GM06990 (cell line): ENCODE measurements around the gene SLC66A2.

ENCODE experiments used
- DNase-seq: peaks from one replicate; pipeline ENCODE4 v3.0.0-alpha.2; 2011; ENCODE audit not compliant: insufficient read length; ENCODE audit errors: extremely low read depth
- H3K27me3 ChIP-seq: replicated peaks from 2 replicates; pipeline ENCODE4 v1.6.0; 2011; ENCODE audit warnings: low read length; ENCODE audit not compliant: control insufficient read depth, insufficient read depth
- H3K36me3 ChIP-seq: 2 replicates; pipeline ENCODE4 v1.5.1; 2011; ENCODE audit warnings: low read length; ENCODE audit not compliant: control insufficient read depth, insufficient read depth
- H3K4me3 ChIP-seq: replicated peaks from 2 replicates; pipeline ENCODE4 v1.5.1; 2011; ENCODE audit warnings: low read depth, mild to moderate bottlenecking, control low read depth, low read length
- TF ChIP-seq, protein P1 (sequence below): IDR thresholded peaks from 2 replicates; pipeline ENCODE4 v1.5.1; 2011; ENCODE audit warnings: low read length, control low read depth, mild to moderate bottlenecking, inconsistent platforms; ENCODE audit not compliant: insufficient read depth, poor library complexity, severe bottlenecking

SLC66A2 gene

DNA sequence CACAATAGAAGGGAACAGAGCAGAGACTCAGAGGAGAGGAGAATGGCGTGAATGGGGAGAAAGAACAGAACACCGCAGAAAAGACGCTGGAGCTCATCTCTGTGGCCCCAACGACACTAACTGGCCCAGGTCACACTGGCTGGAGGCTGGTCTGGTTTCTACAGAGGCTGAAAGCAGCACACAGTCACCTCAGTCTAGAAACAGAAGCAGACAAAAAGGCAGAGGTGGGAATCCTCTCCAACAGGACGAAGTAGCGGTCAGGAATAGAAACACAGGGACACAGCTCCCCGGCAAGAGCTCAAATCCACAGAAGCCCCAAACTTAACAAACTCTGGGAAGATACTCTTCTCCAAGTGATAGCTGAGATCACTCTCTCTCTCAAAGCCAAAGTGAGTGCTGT is 9.2 kb downstream of the SLC66A2 start:
- peaks cover 14% of the 10 kb centered on the region for H3K36me3 ChIP-seq
- H3K4me3 ChIP-seq: no peak overlapping the region
- H3K27me3 ChIP-seq: no peaks in the 10 kb centered on the region
- TF ChIP-seq, protein P1, sequence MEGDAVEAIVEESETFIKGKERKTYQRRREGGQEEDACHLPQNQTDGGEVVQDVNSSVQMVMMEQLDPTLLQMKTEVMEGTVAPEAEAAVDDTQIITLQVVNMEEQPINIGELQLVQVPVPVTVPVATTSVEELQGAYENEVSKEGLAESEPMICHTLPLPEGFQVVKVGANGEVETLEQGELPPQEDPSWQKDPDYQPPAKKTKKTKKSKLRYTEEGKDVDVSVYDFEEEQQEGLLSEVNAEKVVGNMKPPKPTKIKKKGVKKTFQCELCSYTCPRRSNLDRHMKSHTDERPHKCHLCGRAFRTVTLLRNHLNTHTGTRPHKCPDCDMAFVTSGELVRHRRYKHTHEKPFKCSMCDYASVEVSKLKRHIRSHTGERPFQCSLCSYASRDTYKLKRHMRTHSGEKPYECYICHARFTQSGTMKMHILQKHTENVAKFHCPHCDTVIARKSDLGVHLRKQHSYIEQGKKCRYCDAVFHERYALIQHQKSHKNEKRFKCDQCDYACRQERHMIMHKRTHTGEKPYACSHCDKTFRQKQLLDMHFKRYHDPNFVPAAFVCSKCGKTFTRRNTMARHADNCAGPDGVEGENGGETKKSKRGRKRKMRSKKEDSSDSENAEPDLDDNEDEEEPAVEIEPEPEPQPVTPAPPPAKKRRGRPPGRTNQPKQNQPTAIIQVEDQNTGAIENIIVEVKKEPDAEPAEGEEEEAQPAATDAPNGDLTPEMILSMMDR: no peak
- no peak for DNase-seq

DNA sequence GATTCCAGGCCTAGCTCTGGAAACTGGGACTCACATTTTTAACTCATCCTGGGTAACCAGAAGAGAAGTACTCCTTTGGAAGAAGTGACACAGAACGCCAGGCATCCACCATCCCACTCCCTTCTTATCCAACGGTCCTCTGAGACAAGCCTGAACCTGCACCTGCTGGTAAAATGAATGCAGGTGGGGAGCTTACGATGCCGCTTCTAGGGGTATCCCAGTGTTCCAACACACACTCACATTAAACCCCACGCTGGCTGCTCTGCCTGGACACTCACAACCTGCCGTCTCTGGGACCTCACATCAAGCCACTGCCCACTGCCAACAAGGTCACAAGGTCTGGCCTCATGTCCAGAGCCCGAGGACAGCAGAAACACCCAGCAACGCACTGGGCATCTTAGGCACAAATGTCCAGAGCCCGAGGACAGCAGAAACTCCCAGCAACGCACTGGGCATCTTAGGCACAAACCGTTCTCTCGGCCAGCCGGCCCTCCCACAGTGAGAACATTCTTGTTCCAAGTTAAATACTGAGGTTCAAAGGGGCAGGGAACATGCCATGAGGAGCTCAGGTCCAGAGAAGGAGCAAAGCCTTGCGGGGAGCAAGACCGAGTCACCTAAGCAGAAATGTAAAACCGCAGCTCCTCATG is 9.9 kb downstream of the SLC66A2 start:
- no peak overlapping the region for H3K4me3 ChIP-seq
- TF ChIP-seq, protein P1: no peak
- no peaks in the 10 kb centered on the region for H3K27me3 ChIP-seq
- peaks cover 16% of the 10 kb centered on the region for H3K36me3 ChIP-seq
- DNase-seq: no peak

DNA sequence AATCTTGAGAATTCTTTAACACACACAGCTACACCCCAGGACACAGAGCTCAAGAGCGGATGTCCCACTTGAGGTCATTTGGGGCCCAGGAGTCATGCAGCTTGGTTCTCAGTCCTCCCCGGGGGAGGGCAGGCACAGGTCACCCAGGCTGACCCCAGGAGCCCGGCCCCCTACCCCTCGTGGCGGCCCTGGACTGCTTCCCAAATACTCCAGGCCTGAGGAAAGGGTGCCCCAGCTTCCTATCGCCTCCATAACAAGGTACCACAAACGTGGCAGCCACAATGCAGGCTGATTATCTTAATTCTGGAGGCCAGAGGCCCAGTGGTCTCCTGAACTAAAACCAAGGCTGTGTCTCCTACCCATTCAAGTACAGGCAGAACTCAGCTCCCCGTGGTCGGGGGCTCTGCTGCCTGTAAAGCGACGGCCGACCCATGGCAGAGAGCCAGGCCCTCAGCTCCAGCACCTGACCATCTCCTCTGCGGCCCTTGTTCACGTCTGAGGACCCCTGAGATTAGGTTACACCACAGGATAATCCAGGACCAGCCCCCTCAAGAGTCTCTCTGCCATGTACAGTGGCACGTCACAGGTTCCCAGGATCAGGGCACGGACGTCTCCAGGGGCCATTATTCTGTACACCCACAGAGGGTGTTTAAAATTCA is 10.5 kb downstream of the SLC66A2 start:
- DNase-seq: no peak
- H3K4me3 ChIP-seq: no peak overlapping the region
- H3K36me3 ChIP-seq: peaks cover 16% of the 10 kb centered on the region
- no peaks in the 10 kb centered on the region for H3K27me3 ChIP-seq
- TF ChIP-seq, protein P1: no peak

DNA sequence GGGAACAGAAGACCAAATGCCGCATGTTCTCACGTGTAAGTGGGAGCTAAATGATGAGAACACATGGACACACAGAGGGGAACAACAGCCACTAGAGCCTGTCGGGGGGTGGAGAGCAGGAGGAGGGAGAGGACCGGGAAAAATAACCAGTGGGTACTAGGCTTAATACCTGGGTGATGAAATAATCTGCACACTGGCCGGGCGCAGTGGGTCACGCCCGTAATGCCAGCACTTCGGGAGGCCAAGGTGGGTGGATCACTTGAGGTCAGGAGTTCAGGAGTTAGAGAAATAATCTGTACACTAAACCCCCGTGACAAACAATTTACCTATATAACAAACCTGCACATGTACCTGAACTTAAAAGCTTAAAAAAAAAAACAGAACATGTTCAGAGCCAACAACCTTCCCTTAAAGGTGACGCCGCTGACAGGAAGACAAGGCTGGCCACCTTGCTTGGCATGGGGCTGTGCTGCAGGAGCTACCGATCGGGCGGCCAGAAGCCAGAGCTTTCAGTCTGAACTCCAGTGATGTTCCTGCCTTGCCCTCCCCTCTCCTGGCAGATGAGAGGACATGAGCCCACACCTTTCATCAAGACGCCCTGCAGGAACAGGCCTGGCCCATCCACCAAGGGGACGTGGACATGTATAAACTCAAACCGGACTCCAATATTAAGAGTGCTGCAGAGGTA is 11.2 kb downstream of the SLC66A2 start:
- Histone ChIP-seq H3K36me3 (peaks cover 16% of the 10 kb centered on the region), H3K27me3 (no peaks in the 10 kb centered on the region), H3K4me3 (no peak overlapping the region)
- TF ChIP-seq, protein P1: no peak
- DNase-seq: no peak

DNA sequence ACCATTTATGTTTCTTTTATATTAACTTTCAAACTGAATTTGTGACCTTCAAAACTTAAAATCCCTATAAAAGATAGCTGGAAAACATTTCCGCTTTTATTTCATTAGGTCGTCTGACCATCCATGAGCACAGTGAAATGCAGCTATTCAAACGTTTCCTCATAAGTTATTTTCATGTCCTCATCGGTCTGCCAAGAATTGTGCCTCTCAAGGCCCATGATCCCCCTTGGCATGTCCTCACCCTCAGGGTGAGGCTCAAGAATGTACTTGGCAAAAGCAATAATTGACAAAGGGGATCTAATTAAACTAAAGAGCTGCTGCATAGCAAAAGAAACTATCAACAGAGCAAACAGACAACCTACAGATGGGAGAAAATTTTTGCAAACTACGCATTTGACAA is 12.4 kb downstream of the SLC66A2 start:
- H3K36me3 ChIP-seq: peaks cover 18% of the 10 kb centered on the region
- no peak overlapping the region for H3K4me3 ChIP-seq
- TF ChIP-seq, protein P1: no peak
- DNase-seq: no peak
- no peaks in the 10 kb centered on the region for H3K27me3 ChIP-seq
